Vagina (tissue), 2 donors: ENCODE measurements around the gene KLHL29.

ENCODE experiments used
- POLR2A ChIP-seq, 2 donors: fragments of 450-650 bp; IDR thresholded peaks; one replicate each; pipeline ENCODE4 v1.6.1; 2017; ENCODE audit warnings: antibody characterized with exemption in 2 of 2, mild to moderate bottlenecking in 2 of 2, moderate library complexity in 2 of 2
- POLR2AphosphoS5 ChIP-seq, 2 donors: sonication (generic); formaldehyde crosslinking; IDR thresholded peaks; one replicate each; pipeline ENCODE4 v1.9.0; 2017; ENCODE audit warnings: antibody characterized with exemption in 2 of 2, mild to moderate bottlenecking in 2 of 2, low read depth in 1 of 2; ENCODE audit not compliant: insufficient read depth in 1 of 2
- TF ChIP-seq, protein P1 (sequence below), 3 experiments: fragments of 450-650 bp in 2 of 3; fragments of 200-600 bp in 1 of 3; sonication (generic) in 1 of 3; IDR thresholded peaks; one replicate each; pipeline ENCODE4 v1.5.1; 2017 to 2019; ENCODE audit warnings: antibody characterized with exemption in 3 of 3, mild to moderate bottlenecking in 2 of 3, moderate library complexity in 2 of 3

DNA sequence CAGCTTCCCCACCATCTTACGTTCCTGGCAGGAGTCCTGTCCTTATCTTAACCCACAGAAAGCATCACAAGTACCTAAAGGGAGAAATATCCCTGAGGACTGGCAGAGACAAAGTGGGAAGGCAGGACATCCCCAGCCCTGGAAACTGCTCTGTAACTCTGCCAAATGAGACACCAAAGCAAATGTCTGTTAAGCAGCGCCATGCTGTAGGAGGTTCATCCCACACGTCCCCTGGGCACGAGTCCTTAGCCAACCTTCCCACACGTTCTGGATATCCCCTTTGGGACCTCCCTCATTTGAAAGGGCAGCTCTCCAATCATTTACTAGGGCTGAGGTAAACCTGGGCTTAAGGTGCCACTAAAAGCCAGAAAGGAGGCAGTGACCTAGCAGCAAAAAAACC, 334.7 kb downstream of the KLHL29 start:
- TF ChIP-seq POLR2AphosphoS5 (IDR thresholded peaks at IDR 0.05; ENCODE audit: insufficient read depth in 1 of 2, low read depth in 1 of 2) (no peak), POLR2A (IDR thresholded peaks at IDR 0.05) (no peak)
- TF ChIP-seq, protein P1, sequence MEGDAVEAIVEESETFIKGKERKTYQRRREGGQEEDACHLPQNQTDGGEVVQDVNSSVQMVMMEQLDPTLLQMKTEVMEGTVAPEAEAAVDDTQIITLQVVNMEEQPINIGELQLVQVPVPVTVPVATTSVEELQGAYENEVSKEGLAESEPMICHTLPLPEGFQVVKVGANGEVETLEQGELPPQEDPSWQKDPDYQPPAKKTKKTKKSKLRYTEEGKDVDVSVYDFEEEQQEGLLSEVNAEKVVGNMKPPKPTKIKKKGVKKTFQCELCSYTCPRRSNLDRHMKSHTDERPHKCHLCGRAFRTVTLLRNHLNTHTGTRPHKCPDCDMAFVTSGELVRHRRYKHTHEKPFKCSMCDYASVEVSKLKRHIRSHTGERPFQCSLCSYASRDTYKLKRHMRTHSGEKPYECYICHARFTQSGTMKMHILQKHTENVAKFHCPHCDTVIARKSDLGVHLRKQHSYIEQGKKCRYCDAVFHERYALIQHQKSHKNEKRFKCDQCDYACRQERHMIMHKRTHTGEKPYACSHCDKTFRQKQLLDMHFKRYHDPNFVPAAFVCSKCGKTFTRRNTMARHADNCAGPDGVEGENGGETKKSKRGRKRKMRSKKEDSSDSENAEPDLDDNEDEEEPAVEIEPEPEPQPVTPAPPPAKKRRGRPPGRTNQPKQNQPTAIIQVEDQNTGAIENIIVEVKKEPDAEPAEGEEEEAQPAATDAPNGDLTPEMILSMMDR (IDR thresholded peaks at IDR 0.05) = no peak
